BLaER1 treated with 17β-estradiol and CSF1 and Interleukin-3, amounts not matched to agents 10 nM and 100 nM (cell line): ENCODE results near the gene FANK1.

Experiments used
- H3K27ac ChIP-seq, 11 experiments: shearing (Covaris generic); formaldehyde crosslinking; 2 replicates each; pipeline ENCODE4 v1.8.1; 2022
- H3K27me3 ChIP-seq, 11 experiments: shearing (Covaris generic); formaldehyde crosslinking; 2 replicates each; pipeline ENCODE4 v1.8.1; 2022
- H3K36me3 ChIP-seq, 11 experiments: shearing (Covaris generic); formaldehyde crosslinking; 2 replicates each; pipeline ENCODE4 v1.8.1; 2022
- H3K4me1 ChIP-seq, 10 experiments: shearing (Covaris generic); formaldehyde crosslinking; 2 replicates each; pipeline ENCODE4 v1.8.1; 2022
- H3K4me2 ChIP-seq, 11 experiments: shearing (Covaris generic); formaldehyde crosslinking; 2 replicates each; pipeline ENCODE4 v1.8.1; 2022
- H3K4me3 ChIP-seq, 10 experiments: shearing (Covaris generic); formaldehyde crosslinking; 2 replicates each; pipeline ENCODE4 v1.8.1; 2022
- H3K9ac ChIP-seq, 11 experiments: shearing (Covaris generic); formaldehyde crosslinking; 2 replicates each; pipeline ENCODE4 v1.8.1; 2022
- H3K9me3 ChIP-seq, 11 experiments: shearing (Covaris generic); formaldehyde crosslinking; replicated peaks in 1 of 11; 2 replicates each; pipeline ENCODE4 v1.8.1; 2022
- H4K20me1 ChIP-seq, 11 experiments: shearing (Covaris generic); formaldehyde crosslinking; 2 replicates each; pipeline ENCODE4 v1.8.1; 2022
- Cebpa-rat ChIP-seq, 11 experiments: shearing (Covaris generic); IDR thresholded peaks; 2 replicates each; pipeline ENCODE4 v1.8.1; 2022

Gene FANK1

DNA sequence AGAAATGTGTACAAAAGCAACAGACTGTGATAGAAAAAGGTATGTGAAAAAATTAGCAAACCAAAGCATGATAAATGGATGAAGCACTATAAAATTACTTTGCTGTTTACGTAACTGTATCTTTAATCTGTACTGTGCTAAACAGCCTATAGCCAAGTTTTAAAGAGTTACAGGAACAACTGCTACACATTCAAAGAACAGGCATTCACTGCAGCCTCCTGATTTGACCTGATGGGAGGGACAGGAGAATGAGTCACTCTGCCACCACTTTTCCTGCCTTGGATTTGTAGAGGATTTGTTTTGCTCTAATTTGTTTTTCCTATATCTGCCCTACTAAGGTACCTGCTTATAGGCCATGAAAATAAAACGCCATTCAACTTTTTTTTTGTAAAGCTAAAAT is 116.1 kb downstream of the FANK1 start:
- H3K4me3 ChIP-seq = no peak overlapping the region
- no peaks in the 10 kb centered on the region for H4K20me1 ChIP-seq
- no peak for TF ChIP-seq Cebpa-rat (IDR thresholded peaks at IDR 0.05)
- no peaks in the 10 kb centered on the region for H3K36me3 ChIP-seq
- peaks cover 0 to 44% (median 25%) of the 10 kb centered on the region in 10 experiments; a peak in 15 of 20 replicates for H3K4me1 ChIP-seq
- H3K4me2 ChIP-seq = 0 out of 22 replicates have a peak overlapping the region, but pooled peaks of 1 of the 11 experiments have one; percentile 27
- no peak overlapping the region for H3K27ac ChIP-seq
- H3K9me3 ChIP-seq = peaks cover 0 to 5% (median 0%) of the 10 kb centered on the region in 11 experiments; a peak in 4 of 22 replicates
- no peaks in the 10 kb centered on the region for H3K27me3 ChIP-seq
- H3K9ac ChIP-seq = no peak overlapping the region

DNA sequence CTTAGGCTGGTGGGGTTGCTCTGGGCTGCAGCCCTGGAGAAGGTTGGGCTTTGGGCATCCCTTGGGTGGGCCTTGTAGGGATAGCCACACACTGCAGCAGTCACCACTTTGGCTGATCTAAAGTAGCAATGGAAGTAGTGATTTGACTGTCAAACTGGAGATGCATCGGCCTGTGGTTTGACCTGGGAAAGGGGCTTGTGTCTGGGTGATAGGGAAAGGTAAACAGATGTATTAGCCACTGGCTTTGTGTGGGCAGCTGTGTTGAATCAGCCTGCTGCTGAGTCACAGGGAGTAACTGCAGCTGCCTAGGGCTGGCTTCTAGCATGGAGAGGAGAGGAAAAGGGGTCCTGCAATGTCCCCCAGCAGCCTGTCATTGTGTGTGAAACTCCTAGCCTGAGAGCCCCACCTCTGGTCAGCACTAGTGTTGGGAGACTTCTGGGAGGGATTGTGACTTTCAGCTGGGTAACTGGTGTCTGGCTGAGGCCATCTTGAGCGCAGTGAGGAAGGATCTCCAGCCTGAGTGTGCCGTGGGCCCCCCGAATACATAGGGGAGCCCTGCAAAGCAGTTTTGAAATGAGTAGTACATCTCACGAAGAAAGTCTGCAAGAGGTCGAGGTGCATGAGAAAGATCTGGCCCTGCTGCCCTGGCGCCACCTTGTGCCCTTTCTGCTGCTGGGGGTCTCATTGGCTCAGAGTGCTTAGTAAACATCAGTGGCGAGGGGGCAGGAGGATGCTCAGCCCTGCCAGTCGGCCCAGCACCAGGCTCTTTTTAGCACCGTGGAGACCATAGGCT is 117.3 kb downstream of the FANK1 start:
- Histone ChIP-seq H3K9ac (no peak overlapping the region), H3K36me3 (no peaks in the 10 kb centered on the region), H3K27ac (no peak overlapping the region), H4K20me1 (no peaks in the 10 kb centered on the region), H3K27me3 (no peaks in the 10 kb centered on the region), H3K4me1 (peaks cover 0 to 32% (median 16%) of the 10 kb centered on the region in 10 experiments; a peak in 15 of 20 replicates), H3K9me3 (peaks cover 0 to 5% (median 0%) of the 10 kb centered on the region in 11 experiments; a peak in 5 of 22 replicates), H3K4me3 (no peak overlapping the region), H3K4me2 (no peak overlapping the region; a peak in 1 of 22 replicates)
- TF ChIP-seq Cebpa-rat (IDR thresholded peaks at IDR 0.05) = no peak

DNA sequence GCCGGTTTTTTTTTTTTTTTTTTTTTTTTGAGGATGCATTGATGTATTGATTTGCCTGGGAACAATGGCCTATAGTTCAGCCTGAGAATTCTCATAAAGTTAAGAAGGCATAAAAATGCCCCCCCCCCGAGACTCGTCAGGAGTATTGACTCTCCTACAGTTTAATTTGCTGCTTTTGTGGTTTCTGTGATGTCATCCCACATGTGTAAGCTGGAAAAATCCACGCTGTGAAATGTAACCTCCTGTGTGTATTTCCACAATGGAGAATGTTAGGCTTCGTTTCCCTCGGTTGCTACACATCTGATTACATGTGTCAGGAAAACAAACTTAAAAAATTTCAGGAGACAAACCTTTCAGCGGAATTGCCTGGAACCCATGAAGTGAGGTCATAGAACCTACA is 117.9 kb downstream of the FANK1 start:
- Histone ChIP-seq H4K20me1 (no peaks in the 10 kb centered on the region), H3K4me1 (peaks cover 0 to 25% (median 9%) of the 10 kb centered on the region in 10 experiments; a peak in 13 of 20 replicates), H3K9ac (no peak overlapping the region), H3K4me2 (no peak overlapping the region), H3K27me3 (no peaks in the 10 kb centered on the region), H3K4me3 (no peak overlapping the region), H3K36me3 (no peaks in the 10 kb centered on the region), H3K9me3 (peaks cover 0 to 5% (median 0%) of the 10 kb centered on the region in 11 experiments; a peak in 6 of 22 replicates), H3K27ac (no peak overlapping the region)
- no peak for TF ChIP-seq Cebpa-rat (IDR thresholded peaks at IDR 0.05)

DNA sequence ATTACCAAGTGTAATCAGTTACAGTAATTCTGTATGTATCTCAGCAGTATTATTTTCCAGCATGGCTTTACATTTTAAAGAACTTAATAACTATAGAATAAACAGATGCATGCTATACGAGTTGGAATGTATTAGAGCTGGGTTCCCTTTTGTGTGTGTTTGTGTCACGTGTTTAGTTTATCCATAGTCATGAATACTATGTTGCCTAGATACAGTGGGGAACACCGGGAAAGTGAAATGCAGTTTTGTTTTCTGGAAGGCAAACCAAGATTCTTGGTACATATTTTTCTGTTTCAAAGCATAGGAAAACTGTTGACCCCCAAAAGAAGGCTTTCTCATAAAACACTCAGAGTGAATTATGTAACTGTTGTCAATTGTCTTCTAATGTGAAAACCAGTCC is 119.0 kb downstream of the FANK1 start:
- no peaks in the 10 kb centered on the region for H3K36me3 ChIP-seq
- H3K27ac ChIP-seq = no peak overlapping the region
- no peak overlapping the region for H3K4me2 ChIP-seq
- H3K9me3 ChIP-seq = peaks cover 0 to 7% (median 3%) of the 10 kb centered on the region in 11 experiments; a peak in 6 of 22 replicates
- no peaks in the 10 kb centered on the region for H4K20me1 ChIP-seq
- H3K4me1 ChIP-seq = peaks cover 0 to 15% (median 0%) of the 10 kb centered on the region in 10 experiments; a peak in 5 of 20 replicates
- TF ChIP-seq Cebpa-rat (IDR thresholded peaks at IDR 0.05) = no peak
- H3K9ac ChIP-seq = no peak overlapping the region
- H3K4me3 ChIP-seq = no peak overlapping the region
- no peaks in the 10 kb centered on the region for H3K27me3 ChIP-seq

DNA sequence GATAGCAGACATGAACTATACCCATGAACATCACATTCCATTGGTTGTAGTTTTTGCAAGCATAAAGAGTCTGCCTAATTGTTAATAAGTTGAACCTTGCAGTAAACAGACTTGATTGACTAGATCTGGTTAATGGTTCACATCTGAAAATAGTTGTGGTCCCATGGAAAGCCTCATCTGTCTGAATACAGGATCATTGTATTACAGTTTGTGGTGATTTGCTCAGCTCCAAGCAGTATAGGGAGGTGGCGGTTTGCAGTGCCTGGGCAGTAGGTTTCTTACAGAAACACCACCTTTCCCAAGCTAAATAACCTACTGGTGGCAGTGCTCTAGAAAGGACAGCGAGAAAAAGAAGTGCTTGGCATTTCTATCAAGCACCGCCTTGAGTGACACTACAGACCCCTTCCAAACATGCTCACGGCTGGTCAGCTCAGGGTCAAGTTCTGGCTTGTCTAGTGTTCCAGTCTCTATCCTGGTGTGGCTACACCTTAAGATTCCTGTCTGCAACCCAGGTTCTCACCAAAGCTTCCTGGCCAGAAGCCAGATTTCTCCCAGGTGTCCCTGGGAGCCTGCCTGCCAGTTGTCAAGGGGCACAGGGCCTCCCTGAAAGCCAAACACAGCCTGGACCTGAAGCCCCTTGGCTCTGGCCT is 119.9 kb downstream of the FANK1 start:
- H3K27ac ChIP-seq = no peak overlapping the region

GRCh38 chr10:126016882-126017281 is 120.5 kb downstream of the FANK1 start:
- Histone ChIP-seq H4K20me1 (no peaks in the 10 kb centered on the region), H3K9me3 (peaks cover 0 to 7% (median 0%) of the 10 kb centered on the region in 11 experiments; a peak in 2 of 22 replicates), H3K9ac (no peak overlapping the region), H3K27me3 (no peaks in the 10 kb centered on the region), H3K36me3 (no peaks in the 10 kb centered on the region), H3K27ac (no peak overlapping the region), H3K4me3 (no peak overlapping the region), H3K4me1 (peaks cover 0 to 10% (median 0%) of the 10 kb centered on the region in 10 experiments; a peak in 4 of 20 replicates), H3K4me2 (no peak overlapping the region)
- no peak for TF ChIP-seq Cebpa-rat (IDR thresholded peaks at IDR 0.05)

More for the DNA sequence above, 119.9 kb downstream of the FANK1 start:
- H3K4me2 ChIP-seq = no peak overlapping the region
- H3K36me3 ChIP-seq = no peaks in the 10 kb centered on the region
- peaks cover 0 to 15% (median 0%) of the 10 kb centered on the region in 10 experiments; a peak in 5 of 20 replicates for H3K4me1 ChIP-seq
- H3K9me3 ChIP-seq = peaks cover 0 to 7% (median 0%) of the 10 kb centered on the region in 11 experiments; a peak in 2 of 22 replicates
- no peak for TF ChIP-seq Cebpa-rat (IDR thresholded peaks at IDR 0.05)
- no peaks in the 10 kb centered on the region for H3K27me3 ChIP-seq
- no peak overlapping the region for H3K4me3 ChIP-seq
- no peak overlapping the region for H3K9ac ChIP-seq
- no peaks in the 10 kb centered on the region for H4K20me1 ChIP-seq

DNA sequence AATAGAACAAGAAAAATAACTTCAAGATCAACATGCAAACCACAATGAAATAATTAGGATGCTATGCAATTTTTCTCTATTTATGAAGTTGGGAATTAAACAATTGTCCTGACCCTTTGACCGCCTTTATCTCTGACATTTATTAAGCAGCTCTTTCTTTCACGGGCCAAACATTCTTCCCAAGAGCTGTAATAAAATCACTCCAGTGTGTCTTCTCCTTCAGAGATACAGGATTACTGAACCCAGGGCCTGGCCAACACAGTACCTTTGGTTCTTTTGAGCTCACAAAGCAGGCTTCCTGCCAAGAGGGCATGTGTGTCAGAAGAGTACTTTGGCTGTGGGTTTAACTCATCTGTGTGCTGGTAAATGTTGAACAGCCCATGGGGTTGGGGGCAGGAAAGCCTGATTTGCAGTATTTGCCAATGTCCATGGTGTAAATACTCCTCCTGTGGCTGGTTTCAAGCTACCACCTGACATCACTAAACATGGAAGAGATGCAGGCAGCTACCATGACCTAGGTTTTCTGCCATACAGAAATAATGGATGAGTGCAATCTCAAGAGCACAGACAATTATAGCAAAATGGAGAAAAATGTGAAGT is 121.7 kb downstream of the FANK1 start:
- TF ChIP-seq Cebpa-rat (IDR thresholded peaks at IDR 0.05) = no peak
- no peaks in the 10 kb centered on the region for H3K27me3 ChIP-seq
- H3K9me3 ChIP-seq = peaks cover 0 to 7% (median 0%) of the 10 kb centered on the region in 11 experiments; a peak in 2 of 22 replicates
- no peak overlapping the region for H3K4me3 ChIP-seq
- no peak overlapping the region for H3K4me2 ChIP-seq
- peaks cover 0 to 7% (median 0%) of the 10 kb centered on the region in 10 experiments; a peak in 1 of 20 replicates for H3K4me1 ChIP-seq
- no peaks in the 10 kb centered on the region for H4K20me1 ChIP-seq
- no peak overlapping the region for H3K27ac ChIP-seq
- no peaks in the 10 kb centered on the region for H3K36me3 ChIP-seq
- no peak overlapping the region for H3K9ac ChIP-seq

GRCh38 chr10:126021833-126022500 is 125.6 kb downstream of the FANK1 start:
- no peak overlapping the region for H3K4me2 ChIP-seq
- no peak overlapping the region for H3K4me3 ChIP-seq
- no peak for TF ChIP-seq Cebpa-rat (IDR thresholded peaks at IDR 0.05)
- no peak overlapping the region for H3K27ac ChIP-seq
- H3K4me1 ChIP-seq = no peaks in the 10 kb centered on the region
- no peaks in the 10 kb centered on the region for H4K20me1 ChIP-seq
- H3K36me3 ChIP-seq = no peaks in the 10 kb centered on the region
- no peak overlapping the region for H3K9ac ChIP-seq
- no peaks in the 10 kb centered on the region for H3K27me3 ChIP-seq
- H3K9me3 ChIP-seq = peaks cover 0 to 13% (median 0%) of the 10 kb centered on the region in 11 experiments; a peak in 4 of 22 replicates
